Measurements from ENCODE around the gene NHLRC2. TPM values are rescaled to one million over a fixed set of nuclear protein-coding genes. Genes with fewer than 3 reads are reported as not detected.
"Not testable (repeated sequence)": the region's sequence is repeated elsewhere in the genome, so short reads cannot be mapped to it uniquely, and the experiment has no call there.

Gene NHLRC2
- 46.1 TPM for total RNA-seq
- long read RNA-seq, full-length matches to known transcripts, result 12 of 26 reads
- long read RNA-seq, partial matches to known transcripts, result 4 of 26 reads
- long read RNA-seq, other reads (novel, unspliced or antisense), result 10 of 26 reads

GRCh38 chr10:113854013-113854760 lies at the start of gene NHLRC2, which contains the start of gene DCLRE1A:
NHLRC2 (plus strand) TSS chr10:113854661; CDS start chr10:113854873, 212 bp downstream.
DCLRE1A (minus strand) TSS chr10:113854082; CDS start chr10:113853182, 900 bp downstream.
- peaks cover 46% of the 10 kb centered on the region for H3K4me1 ChIP-seq
- no peak for TF ChIP-seq CTCF (IDR thresholded peaks at IDR 0.05)
- intact Hi-C loops (cut with DNase I), result no loop called here

GRCh38 chr10:113806503-113806902 lies 48.0 kb upstream of the NHLRC2 start:
- Histone ChIP-seq H3K36me3 (no peaks in the 10 kb centered on the region), H3K27me3 (no peaks in the 10 kb centered on the region), H3K9me3 (no peaks in the 10 kb centered on the region), H3K4me3 (no peak overlapping the region), H3K27ac (no peak overlapping the region), H3K4me1 (no peaks in the 10 kb centered on the region)
- TF ChIP-seq CTCF (IDR thresholded peaks at IDR 0.05), result no peak
- no peak for ATAC-seq
- DNase-seq, result no peak
- intact Hi-C loops (cut with DNase I), result no loop called here

More at GRCh38 chr10:113854013-113854760, at the start of gene NHLRC2, which contains the start of gene DCLRE1A:
- H3K4me3 ChIP-seq, result peak within 1 kb of the TSS; percentile 97
- no peaks in the 10 kb centered on the region for H3K9me3 ChIP-seq
- H3K36me3 ChIP-seq, result peaks cover 10% of the 10 kb centered on the region
- no peaks in the 10 kb centered on the region for H3K27me3 ChIP-seq
- peak within 1 kb of the TSS; percentile 97 for H3K27ac ChIP-seq
- DNase-seq, result peak; percentile 90
- ATAC-seq, result peak; percentile 91

- TF ChIP-seq CTCF (IDR thresholded peaks at IDR 0.05), result no peak
- no peaks in the 10 kb centered on the region for H3K27me3 ChIP-seq
- ATAC-seq (no peak), DNase-seq (no peak)
- no peaks in the 10 kb centered on the region for H3K36me3 ChIP-seq
- no peak overlapping the region for H3K27ac ChIP-seq
- H3K4me3 ChIP-seq, result no peak overlapping the region
- no peaks in the 10 kb centered on the region for H3K4me1 ChIP-seq
- H3K9me3 ChIP-seq, result no peaks in the 10 kb centered on the region
- intact Hi-C loops (cut with DNase I), result no loop called here
These were observed 46.3 kb upstream of the NHLRC2 start for GRCh38 chr10:113808168-113808567.

- H3K27ac ChIP-seq; H3K4me1 ChIP-seq; H3K9me3 ChIP-seq; H3K4me3 ChIP-seq; H3K36me3 ChIP-seq; DNase-seq; H3K27me3 ChIP-seq; ATAC-seq; intact Hi-C loops (cut with DNase I): not testable (repeated sequence)
These were observed 39.8 kb upstream of the NHLRC2 start for GRCh38 chr10:113814700-113815099.

GRCh38 chr10:113819989-113820388 lies 34.5 kb upstream of the NHLRC2 start:
- Histone ChIP-seq H3K36me3 (no peaks in the 10 kb centered on the region), H3K4me3 (no peak overlapping the region), H3K27ac (no peak overlapping the region), H3K4me1 (no peaks in the 10 kb centered on the region), H3K27me3 (no peaks in the 10 kb centered on the region), H3K9me3 (no peaks in the 10 kb centered on the region)
- no peak for TF ChIP-seq CTCF (IDR thresholded peaks at IDR 0.05)
- no peak for ATAC-seq
- DNase-seq, result no peak
- intact Hi-C loops (cut with DNase I), result no loop called here

GRCh38 chr10:113820507-113820906 lies 34.0 kb upstream of the NHLRC2 start:
- Histone ChIP-seq H3K4me1 (no peaks in the 10 kb centered on the region), H3K36me3 (no peaks in the 10 kb centered on the region), H3K27me3 (no peaks in the 10 kb centered on the region), H3K9me3 (no peaks in the 10 kb centered on the region), H3K4me3 (no peak overlapping the region), H3K27ac (no peak overlapping the region)
- intact Hi-C loops (cut with DNase I), result no loop called here
- ATAC-seq (peak; percentile 16), DNase-seq (no peak)
- no peak for TF ChIP-seq CTCF (IDR thresholded peaks at IDR 0.05)

GRCh38 chr10:113821306-113821705 lies 33.2 kb upstream of the NHLRC2 start:
- H3K36me3 ChIP-seq; H3K4me3 ChIP-seq; DNase-seq; H3K4me1 ChIP-seq; H3K9me3 ChIP-seq; H3K27me3 ChIP-seq; H3K27ac ChIP-seq; ATAC-seq; intact Hi-C loops (cut with DNase I): not testable (repeated sequence)

All from upper lobe of right lung (tissue), 1 donor.